SW480 (cell line): ENCODE results near the gene EBF3.
"Not testable (repeated sequence)": the region's sequence is repeated elsewhere in the genome, so short reads cannot be mapped to it uniquely, and the experiment has no call there.

Source experiments
- DNase-seq: peaks from one replicate; pipeline ENCODE4 v3.0.0-alpha.2; 2016; ENCODE audit warnings: low spot score

The EBF3 gene

DNA sequence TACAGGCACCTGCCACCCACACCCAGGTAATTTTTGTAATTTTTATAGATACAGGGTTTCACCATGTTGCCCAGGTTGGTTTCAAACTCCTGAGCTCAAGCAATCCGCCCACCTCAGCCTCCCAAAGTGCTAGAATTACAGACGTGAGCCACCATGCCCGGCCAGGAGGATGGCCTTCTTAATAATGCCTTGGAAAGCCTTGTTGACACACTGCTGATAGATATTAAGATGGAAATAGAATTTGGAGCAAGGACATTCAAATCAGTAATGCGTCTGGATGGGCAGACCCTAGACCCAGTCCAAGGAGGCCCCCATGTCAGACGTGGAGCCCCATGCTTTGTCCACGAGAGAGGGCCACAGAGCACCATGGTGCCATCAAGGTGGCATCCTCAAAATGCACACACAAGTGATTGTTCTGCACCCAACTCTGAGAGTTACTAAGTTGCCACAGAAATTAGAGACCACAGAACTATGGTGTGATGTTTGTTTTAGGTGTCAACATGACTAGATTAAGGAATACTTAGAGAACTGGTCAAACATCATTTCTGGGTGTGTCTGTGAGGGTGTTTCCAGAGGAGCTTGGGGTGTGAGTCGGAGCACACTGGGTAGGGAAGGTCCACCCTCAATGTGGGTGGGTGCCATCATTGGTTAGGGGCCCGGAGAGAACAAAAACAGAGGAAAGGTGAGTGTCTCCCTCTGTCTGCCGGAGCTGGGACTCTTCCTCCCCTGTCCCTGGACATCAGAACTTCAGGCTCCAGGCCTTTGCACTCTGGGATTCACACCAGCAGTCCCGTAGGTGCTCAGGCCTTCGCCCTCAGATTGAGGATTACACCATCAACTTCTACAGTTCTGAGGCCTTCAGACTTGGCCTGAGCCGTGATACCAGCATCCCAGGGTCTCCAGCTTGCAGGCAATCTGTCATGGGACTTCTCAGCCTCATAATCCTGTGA, 34.5 kb downstream of the EBF3 start:
- no peak for DNase-seq

DNA sequence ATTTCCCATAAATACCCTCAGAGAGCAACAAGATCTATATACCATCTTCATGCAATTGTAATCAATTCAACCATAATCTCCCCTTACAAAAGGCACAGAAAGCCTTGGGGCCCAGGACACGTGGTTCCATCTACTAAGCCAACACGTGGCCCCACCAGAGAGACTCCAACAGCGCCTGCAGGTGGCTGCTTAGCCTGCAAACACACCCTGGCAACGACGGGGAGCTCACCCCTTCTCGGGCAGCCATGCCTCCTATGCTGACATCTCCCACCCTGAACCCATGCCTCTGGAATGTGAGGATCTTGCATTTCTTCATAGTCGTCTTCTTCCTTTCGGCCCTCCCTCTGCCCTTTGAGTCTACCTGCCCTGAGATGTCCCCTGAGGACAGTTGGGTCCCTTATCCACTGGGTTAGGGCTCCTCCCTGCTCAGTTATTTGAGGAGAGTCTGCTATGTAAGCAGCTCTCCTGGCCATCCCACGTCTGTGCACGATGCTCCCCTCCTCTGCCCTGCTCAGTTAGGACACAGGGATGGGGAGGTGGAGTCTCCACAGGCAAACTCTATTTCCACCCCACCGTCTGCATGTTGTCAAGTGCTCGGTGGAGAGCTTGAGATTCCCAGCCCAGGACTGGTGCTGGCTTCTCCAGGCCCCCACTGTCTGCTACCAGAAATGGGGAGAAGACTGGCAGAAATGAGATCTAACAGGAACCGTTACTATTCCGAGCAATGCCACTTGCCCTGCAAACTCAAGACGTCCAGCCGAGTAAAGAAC, 36.5 kb downstream of the EBF3 start:
- no peak for DNase-seq

DNA sequence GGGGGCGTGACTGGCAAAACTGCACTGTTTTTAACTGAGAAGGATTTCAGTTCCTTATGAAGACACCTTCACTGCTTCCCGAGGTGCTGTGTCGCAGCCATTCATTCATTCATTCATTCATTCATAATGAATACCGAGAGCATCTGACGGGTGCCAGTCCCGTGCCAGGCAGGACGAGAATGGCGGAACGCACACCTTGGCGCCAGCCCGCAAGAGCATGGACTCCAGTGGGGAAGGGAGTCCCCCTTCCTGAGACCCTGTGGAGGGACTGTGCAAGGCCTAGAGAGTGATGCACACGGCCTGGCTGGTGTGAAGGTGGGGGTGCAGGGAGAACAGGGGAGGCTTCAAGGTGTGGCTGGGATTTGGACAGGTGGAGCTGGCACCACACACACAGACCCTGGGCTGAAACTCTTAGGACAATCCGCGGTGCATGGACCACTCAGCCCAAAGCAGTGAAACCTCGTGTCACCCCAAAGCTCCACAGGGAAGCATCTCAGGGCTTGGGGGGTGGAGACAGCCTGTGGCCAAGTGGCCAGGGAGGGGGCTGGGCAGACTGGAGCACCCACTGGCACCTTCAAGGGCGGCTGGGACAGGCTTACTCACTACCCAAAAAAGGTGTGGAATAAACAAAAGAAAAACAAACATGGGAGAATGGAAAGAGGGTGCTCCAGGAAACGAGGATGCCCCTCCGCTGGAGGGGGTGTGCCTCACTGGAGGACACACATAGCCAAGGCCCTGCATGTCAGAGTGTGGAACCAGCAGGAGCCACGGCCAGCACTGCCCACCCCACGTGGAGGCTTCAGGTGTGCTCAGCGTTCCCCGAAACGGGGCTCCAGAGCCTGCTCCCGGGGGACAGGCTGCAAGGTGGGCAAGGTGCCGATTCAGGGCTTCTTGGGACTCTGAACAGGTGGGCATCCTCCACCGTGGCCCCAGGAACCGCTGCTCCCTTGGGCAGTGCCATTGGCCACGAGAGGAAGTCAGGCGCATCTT, 37.7 kb downstream of the EBF3 start:
- DNase-seq = no peak

DNA sequence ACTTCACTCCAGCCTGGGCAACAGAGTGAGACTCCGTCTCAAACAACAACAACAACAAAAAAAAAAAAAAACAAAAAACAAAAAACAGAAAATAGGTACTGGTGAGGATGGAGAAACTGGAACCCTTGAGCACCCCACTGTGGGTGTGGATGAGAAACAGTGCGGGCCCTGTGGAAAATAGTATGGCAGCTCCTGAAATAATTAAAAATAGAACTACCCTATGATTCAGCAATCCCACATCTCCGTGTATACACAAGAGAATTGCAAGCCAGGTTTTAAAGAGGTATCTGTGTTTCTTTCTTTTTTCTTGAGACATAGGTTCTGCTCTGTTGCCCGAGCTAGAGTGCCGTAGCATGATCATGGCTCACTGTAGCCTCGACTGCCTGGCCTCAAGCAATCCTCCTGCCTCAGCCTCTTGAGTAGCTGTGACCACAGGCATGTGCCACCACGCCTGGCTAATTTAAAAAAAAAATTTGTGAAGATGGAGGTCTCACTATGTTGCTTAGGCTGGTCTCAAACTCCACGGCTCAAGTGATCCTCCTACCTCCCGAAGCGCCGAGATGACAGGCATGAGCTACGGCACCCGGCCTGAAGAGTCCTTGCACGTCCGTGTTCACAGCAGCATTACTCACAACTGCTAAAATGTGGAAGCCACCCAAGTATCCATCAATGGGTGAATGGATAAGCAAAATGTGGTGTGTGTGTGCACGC, 39.5 kb downstream of the EBF3 start:
- DNase-seq = no peak

DNA sequence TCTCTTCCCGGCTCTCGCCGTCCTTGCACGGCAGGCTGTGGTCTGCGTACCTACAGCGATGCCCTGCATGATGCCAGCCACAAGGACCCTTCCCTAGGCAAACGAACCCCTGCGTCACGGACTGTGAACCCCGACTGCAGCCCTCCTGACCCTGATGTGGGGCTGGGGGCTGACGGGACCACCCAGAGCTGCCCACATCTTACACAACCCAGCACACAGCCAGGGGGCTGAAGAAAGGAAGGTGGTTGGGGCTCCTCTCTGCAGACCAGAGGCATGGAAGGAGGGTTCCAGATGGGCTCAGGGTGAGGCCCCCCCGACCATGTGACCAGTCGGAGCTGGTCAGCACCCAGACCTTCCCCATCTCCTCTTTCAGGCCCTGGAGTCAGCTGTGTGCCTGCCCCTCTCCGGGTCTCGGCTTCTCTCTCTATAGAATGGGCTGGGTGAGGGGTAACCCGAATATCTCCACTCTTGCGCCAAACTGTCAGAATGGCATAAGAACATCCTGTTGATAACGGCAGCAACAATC, 41.4 kb downstream of the EBF3 start:
- no peak for DNase-seq

DNA sequence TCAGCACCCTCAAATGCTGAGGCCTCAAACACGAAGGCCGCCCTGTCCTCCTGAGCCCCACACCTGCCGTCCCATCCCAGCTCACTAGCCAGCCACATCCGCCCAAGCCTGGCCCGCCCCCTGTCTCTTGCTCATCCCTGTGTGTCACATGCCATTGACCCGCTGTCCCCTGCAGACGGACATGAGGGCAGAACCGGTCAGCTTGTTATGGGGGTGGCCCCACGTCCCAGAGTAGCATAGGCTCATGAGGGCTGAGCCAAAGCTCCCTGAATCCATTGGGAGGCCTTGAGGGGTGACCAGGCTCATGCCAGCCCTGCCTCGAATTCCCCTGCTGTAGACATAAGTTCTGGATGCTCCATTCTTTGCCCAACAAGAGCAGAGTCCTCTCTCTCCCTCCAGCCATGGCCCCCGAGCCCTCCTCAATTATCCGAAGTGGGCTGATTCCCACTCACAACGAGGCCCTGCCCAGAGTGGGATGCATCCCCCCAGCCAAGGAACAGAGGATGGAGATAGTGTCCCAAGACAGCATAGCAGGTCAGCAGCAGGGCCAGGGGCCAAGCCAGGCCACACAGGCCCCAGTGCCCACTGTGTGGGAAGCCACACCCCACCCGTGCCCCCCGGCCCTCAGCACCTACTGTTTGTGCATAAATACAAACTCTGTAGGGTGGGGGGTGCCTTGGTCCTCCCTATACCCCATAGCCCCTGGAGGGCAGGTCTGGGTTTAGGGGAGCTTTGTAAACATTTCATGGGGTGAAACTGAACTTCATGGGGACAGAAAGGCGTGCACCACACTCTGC, 42.1 kb downstream of the EBF3 start:
- no peak for DNase-seq

DNA sequence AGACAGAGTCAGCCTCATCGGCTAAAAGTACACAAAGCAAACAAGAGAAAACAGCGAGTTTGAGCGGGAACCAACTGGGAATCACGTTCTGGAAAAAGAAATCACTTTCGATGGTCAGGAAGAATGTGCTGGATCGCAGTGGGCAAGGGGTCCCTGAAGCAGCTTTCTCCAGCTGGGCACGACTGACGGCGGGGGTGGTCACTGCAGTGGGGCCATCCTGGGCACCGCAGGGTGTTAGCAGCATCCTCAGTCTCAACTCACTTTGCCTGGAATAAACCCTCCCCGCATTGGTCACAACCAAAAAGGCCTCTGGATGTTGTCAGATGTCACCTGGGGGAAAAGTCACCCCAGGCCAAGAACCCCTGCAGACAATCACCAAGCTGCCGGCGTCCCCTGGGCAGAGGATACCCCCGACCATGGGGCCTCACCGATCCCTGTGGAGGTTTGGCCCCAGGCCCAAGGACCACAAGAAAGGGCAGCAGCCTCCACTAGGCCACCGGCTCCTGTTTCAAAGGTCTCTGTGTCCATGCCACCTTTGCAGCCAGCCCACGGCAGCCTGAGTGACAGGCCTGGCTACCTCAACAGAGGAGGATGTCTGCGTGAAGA, 42.9 kb downstream of the EBF3 start:
- no peak for DNase-seq

DNA sequence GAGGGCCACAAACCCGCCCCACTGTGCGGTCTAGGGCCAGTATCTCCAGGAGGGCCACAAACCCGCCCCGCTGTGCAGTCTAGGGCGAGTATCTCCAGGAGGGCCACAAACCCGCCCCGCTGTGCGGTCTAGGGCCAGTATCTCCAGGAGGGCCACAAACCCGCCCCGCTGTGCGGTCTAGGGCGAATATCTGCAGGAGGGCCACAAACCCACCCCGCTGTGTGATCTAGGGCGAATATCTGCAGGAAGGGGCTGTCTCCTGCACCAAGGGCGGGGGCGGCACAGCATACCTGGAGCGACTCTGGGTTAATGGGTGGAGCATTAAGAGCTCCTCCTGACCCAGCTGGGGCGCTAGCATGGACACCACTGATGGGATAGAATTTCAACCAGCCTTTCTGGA, 43.9 kb downstream of the EBF3 start:
- DNase-seq = not testable (repeated sequence)

DNA sequence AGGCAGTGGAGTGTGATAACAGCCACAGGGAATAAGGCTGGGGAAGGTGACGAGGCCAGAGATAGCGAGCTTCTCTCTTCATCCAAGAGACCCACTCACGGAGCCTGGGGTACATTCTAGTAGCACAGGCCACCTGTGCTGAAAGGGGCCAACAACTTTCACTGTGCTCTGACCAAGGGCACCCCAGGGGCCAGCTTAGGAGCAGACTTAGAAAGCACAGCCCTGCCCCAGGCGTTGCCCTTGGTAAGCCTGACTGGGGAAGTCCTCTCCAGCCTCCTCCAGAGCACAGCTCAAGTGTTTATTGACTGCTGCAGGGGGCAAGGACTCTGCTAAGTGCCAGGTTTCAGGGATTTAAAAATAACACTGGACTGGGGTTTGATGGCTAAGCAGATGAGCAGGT, 44.7 kb downstream of the EBF3 start:
- no peak for DNase-seq

DNA sequence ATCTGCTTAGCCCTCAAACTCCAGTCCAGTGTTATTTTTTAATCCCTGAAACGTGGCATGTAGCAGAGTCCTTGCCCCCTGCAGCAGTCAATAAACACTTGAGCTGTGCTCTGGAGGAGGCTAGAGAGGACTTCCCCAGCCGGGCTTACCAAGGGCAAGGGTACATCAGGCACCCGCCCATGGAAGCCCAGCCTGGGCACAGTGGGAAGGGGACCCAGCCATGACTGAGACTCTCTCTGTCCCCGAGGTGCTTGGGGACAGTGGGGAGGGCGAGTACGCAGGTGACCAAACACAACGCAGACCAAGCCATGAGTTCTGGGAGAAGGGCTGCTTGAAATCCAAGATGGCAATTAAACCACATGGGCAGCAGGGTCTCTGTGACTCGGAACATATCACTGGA, 45.2 kb downstream of the EBF3 start:
- DNase-seq = no peak

DNA sequence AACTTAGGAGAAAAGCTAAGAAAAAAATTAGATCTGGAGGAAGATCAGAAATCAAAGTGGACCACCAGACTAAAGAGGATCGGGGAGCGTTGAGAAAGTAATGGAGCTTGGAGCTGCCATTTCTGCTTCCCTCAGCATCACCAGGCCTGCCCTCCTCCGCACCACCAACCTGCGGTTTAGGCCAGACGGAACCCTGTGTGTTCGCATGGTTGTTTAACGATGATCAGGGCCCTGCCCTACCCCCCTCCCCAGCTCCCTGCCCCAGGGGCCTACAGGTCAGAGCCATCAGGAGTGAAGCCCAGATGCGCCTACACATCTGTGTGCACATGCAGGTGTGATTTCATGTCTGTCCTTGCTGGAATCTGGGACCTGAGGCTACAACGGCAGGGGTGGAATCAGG, 45.7 kb downstream of the EBF3 start:
- no peak for DNase-seq

DNA sequence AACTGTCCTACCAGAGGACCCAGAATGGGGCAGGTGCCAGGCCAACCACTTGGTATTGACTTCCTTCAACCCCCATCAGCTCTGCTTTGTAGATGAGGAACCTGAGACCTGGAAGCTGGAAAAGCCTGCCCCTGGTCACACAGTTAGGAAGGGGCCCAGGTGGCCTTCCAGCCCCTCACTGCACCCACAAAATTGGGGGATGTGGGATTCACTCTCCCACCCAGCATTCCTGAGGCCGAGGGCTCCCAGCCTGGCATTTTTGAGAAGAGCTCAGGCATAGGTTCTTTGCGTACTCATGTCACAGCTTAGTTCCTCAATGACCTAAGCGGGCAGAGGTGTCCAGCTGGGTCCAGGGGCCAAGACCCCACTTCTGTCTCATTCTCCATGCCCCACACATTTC, 46.1 kb downstream of the EBF3 start:
- DNase-seq = no peak

DNA sequence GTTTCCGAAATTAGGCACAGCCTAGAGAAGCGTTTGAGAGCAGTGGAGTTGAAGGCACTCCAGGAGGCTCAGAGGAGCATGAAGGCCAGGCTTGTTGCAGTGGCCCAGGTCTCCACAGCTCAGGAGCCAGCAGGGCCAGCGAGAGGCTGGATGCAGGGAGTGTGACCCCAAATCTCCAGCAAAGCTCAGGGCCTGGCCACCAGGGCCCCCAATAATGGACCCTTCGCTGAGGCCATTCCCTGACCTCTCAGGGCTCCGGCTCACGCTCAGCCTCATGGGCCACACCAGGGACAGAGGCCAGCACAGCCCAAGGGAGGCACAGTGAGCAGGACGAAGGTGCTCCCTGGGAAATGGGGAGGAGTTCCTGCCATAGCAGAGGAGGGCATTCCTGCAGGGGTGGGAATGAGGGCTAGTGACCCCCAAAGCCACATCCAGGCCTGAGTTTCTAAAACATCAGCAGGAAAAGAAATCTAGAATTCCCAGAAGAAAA, 47.5 kb downstream of the EBF3 start:
- no peak for DNase-seq

DNA sequence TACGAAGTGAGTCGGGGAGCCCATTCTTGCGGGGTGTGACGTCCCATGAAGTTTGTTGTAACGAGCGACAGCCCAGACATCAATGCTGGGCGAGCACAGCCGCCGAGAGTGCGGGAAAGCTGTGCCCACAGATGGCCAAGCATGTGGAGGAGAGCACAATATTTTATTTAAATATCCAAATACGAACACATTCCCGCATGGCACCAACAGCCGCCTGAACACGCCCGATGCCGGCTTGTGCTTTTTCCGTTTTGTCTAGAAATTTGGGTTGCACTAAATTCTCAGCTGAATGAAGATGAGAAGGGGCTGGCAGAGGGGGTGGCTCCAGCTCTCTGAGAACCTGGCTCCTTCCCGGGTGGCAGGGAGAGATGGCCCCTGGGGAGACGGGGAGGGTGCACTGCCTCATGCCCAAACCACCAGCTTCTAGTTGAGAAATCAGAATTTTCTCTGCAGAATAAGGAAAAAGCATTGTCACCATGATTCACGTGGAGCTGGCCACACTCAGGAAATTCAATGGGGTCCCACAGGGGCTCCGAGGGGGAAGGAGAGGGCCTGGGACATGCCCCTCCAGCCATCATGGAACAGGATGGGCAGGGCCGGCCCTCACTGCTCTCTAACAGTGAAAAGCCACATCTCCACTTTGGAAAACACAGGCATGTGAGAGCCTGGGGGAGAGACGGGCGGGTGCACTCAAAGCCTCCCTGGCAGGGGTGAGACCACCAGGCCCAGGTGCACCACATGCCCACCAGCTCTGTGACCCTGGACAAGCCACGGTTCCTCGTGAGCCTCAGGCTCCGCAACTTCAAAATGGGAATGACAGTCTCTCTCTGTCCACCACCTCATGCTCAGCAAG, 48.3 kb downstream of the EBF3 start:
- DNase-seq = no peak

DNA sequence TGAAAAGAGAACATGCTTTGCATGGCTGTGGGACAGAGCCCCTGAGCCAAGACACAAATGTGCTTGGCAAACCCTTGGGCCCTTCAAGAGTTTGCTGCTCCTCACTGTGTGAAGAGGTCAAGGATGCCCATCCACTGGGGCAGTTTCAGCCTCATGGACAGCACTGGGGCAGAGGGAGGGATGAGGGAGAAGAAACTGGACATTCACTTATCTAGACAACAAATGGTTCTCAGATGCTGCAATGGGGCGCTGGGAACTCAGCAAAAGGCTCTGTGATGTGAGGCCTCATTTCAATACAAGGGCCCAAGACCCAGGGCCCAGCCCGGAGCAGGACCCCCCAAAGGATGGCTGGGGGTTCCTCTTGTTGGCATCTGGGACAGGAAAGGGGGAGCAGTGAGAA, 49.1 kb downstream of the EBF3 start:
- no peak for DNase-seq

DNA sequence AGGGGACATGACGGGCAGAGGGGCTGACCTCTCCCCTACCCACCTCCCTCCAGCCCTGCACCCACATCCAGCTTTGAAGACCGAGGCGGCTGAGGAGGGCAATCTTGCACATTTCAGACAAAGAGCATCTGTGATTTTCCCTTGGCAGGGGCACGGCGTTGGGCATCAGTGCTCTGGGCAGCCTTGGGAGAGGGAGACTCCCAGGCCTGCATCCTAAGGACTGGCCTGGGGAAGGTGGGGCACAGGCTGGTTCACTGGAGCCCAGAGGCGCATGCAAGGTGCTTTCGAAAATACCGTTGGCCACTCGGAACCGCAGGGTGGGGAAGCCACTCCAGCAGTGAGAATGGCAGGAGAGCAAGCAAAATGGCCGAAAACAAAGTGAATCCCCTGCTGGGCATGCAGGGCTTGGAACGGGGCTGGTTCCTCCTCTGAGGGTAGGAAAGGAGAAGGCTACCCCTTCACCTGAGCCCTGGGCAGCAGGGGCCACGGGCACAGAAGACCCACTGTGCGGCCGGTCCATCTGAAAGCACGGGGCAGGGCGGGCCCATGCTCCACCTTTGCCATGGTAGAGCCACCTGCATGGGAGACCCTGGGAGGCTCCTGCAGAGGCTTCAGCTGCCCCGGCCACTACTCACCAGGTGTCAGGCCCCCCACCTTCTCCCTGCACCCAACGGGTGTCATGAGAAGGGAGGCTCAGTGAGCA, 49.8 kb downstream of the EBF3 start:
- no peak for DNase-seq

DNA sequence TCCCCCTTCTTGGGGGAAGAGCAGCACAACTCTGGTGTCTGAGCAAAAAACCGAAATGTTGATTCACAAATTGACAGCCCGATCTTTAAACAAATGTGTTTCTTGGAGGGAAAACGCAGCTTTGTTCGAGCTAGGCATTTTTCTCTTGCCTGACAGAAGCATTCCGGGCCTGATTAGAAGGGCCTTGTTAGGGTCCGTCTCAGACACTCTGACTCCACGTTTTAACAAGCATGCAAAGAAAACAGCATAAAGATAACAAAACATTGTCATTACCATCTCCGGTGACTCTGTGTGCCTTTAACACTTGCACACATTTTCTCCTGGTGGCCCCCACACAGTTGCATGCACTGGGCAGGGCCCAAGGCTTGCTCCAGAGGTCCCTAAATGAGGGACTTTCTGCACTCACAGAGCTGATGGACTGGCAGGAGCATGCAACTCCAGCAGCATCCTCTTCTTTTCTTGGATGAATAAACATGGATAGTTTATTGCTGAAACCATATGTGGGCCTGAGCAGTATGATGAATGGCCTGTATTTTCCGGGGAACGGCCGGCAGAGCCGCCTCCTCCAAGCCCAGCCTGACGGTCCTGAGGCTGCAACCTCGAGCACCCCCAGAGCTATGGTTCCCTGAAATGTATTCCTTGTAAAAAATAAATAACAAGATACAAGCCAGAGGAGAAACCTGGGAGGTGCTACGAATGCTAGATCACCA, 50.9 kb downstream of the EBF3 start:
- no peak for DNase-seq
